Measurements from ENCODE around the gene ARHGAP18. TPM values are rescaled to one million over a fixed set of nuclear protein-coding genes. Genes with fewer than 3 reads are reported as not detected.
A peak's percentile ranks its signal among the peaks of the same experiment; 100 is the strongest.

Gene ARHGAP18
- total RNA-seq, 1 experiment from 2014 or later: 32.0 TPM

DNA sequence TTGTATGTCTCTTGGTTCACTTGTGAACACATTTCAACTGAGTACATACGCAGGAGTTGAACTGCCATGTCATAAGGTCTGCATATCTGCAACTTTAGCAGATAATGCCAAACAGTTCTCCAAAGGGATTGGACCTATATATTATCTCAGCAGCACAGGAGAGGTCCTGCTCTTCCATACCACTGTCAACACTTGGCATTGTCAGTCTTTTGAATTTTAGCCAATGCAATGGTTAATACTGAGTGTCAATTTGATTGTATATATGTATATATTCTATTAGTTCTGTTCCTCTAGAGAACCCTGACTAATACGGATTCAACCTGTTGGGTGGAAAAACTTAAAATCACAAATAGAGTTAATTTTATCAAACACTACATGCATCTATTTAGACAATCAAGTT, 26.1 kb upstream of the ARHGAP18 start:
- H3K27me3 ChIP-seq (replicated peaks): no peaks in the 10 kb centered on the region
- no peaks in the 10 kb centered on the region for H3K4me1 ChIP-seq (replicated peaks)
- no peaks in the 10 kb centered on the region for H3K9me3 ChIP-seq (replicated peaks)
- DNase-seq (ENCODE audit: low read depth in 1 of 2, low spot score in 2 of 2): no peak
- H3K27ac ChIP-seq: no peak overlapping the region
- no peaks in the 10 kb centered on the region for H3K36me3 ChIP-seq
- H3K4me3 ChIP-seq: no peak overlapping the region

DNA sequence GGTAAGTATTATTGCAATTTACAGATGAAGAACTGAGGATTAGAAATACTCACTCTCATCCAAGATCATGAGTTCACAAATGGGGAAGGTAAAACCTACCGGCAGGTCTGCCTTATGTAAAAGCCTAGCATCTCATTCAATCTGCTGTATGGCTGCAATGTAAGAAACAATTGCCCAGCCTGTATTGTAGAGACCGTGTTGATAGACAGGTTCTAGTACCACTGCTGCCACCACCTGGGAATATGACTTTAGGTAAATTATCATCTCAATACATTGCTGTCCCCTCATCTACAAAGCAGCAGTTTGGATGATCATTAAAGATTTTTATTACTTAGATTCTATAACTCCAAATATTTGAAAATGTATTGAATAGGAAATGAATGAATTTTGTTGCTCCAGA, 23.3 kb upstream of the ARHGAP18 start:
- Histone ChIP-seq H3K4me1 (replicated peaks) (0 out of 2 replicates have a peak, but pooled peaks cover 4% of the 10 kb centered on the region), H3K4me3 (no peak overlapping the region), H3K36me3 (no peaks in the 10 kb centered on the region), H3K9me3 (replicated peaks) (no peaks in the 10 kb centered on the region), H3K27ac (no peak overlapping the region), H3K27me3 (replicated peaks) (no peaks in the 10 kb centered on the region)
- DNase-seq (ENCODE audit: low read depth in 1 of 2, low spot score in 2 of 2): no peak

DNA sequence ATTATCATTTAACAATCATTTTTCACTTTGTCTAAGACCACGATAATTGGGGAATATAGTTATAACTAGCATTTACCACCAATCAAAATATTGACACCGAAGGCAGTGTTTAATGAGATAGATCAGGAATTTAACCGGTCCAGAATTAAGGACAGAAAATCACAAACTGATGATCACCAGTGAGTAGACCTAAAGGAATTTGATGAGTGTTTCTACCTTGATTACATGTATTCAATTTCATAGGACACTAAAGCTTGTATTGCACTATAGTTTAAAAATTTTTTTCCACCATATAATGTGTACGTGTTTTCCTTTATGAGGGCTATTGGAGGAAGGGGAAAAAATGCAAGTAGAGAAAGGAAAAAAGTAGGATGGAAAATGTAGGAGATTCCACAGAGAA, 22.6 kb upstream of the ARHGAP18 start:
- DNase-seq (ENCODE audit: low read depth in 1 of 2, low spot score in 2 of 2): no peak
- no peak overlapping the region for H3K4me3 ChIP-seq
- H3K4me1 ChIP-seq (replicated peaks): 0 out of 2 replicates have a peak, but pooled peaks cover 4% of the 10 kb centered on the region

GRCh38 chr6:129732034-129732433, 22.1 kb upstream of the ARHGAP18 start:
- no peaks in the 10 kb centered on the region for H3K27me3 ChIP-seq (replicated peaks)
- no peak overlapping the region for H3K4me3 ChIP-seq
- H3K9me3 ChIP-seq (replicated peaks): no peaks in the 10 kb centered on the region
- DNase-seq (ENCODE audit: low read depth in 1 of 2, low spot score in 2 of 2): no peak
- no peak overlapping the region for H3K27ac ChIP-seq
- H3K36me3 ChIP-seq: no peaks in the 10 kb centered on the region
- 0 out of 2 replicates have a peak, but pooled peaks cover 4% of the 10 kb centered on the region for H3K4me1 ChIP-seq (replicated peaks)

More for the DNA sequence above, 22.6 kb upstream of the ARHGAP18 start:
- no peaks in the 10 kb centered on the region for H3K36me3 ChIP-seq
- H3K9me3 ChIP-seq (replicated peaks): no peaks in the 10 kb centered on the region
- H3K27me3 ChIP-seq (replicated peaks): no peaks in the 10 kb centered on the region
- no peak overlapping the region for H3K27ac ChIP-seq

DNA sequence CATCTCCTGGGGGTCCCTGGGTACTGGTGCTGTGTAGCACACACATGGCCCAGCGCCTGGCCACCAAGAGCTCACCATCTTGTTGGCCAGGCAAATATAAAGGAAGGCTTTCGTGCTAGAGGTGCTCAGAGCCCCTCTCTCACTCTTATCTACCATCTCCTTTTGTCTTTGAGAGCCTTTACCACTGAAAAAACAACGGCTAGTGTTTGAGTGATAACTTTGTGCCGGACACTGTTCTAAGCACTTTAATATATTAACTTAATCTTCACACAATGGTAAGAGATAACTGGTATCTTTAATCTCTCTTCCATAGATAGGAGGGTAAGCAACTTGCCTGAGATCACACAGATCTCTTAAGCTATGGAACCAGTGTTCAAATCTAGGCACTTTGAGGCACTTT, 21.5 kb upstream of the ARHGAP18 start:
- Histone ChIP-seq H3K27ac (no peak overlapping the region), H3K4me3 (no peak overlapping the region), H3K27me3 (replicated peaks) (no peaks in the 10 kb centered on the region), H3K36me3 (no peaks in the 10 kb centered on the region), H3K9me3 (replicated peaks) (no peaks in the 10 kb centered on the region), H3K4me1 (replicated peaks) (0 out of 2 replicates have a peak, but pooled peaks cover 4% of the 10 kb centered on the region)
- DNase-seq (ENCODE audit: low read depth in 1 of 2, low spot score in 2 of 2): no peak

- Histone ChIP-seq H3K27ac (no peak overlapping the region), H3K4me1 (replicated peaks) (0 out of 2 replicates have a peak, but pooled peaks cover 4% of the 10 kb centered on the region), H3K9me3 (replicated peaks) (no peaks in the 10 kb centered on the region), H3K4me3 (no peak overlapping the region), H3K36me3 (no peaks in the 10 kb centered on the region), H3K27me3 (replicated peaks) (no peaks in the 10 kb centered on the region)
- peak in 1 of 2 experiments; percentile 50 for DNase-seq (ENCODE audit: low read depth in 1 of 2, low spot score in 2 of 2)
These were observed 20.6 kb upstream of the ARHGAP18 start for GRCh38 chr6:129730477-129731165.

- Histone ChIP-seq H3K4me3 (no peak overlapping the region), H3K27me3 (replicated peaks) (no peaks in the 10 kb centered on the region), H3K27ac (no peak overlapping the region), H3K4me1 (replicated peaks) (0 out of 2 replicates have a peak, but pooled peaks cover 4% of the 10 kb centered on the region), H3K36me3 (no peaks in the 10 kb centered on the region), H3K9me3 (replicated peaks) (no peaks in the 10 kb centered on the region)
- DNase-seq (ENCODE audit: low read depth in 1 of 2, low spot score in 2 of 2): no peak
These were observed 16.7 kb upstream of the ARHGAP18 start for GRCh38 chr6:129726650-129727049.

GRCh38 chr6:129725341-129725740, 15.4 kb upstream of the ARHGAP18 start:
- H3K9me3 ChIP-seq (replicated peaks): no peaks in the 10 kb centered on the region
- no peak overlapping the region for H3K27ac ChIP-seq
- no peak overlapping the region for H3K4me3 ChIP-seq
- H3K4me1 ChIP-seq (replicated peaks): no peaks in the 10 kb centered on the region
- no peak for DNase-seq (ENCODE audit: low read depth in 1 of 2, low spot score in 2 of 2)
- no peaks in the 10 kb centered on the region for H3K36me3 ChIP-seq
- no peaks in the 10 kb centered on the region for H3K27me3 ChIP-seq (replicated peaks)

- H3K9me3 ChIP-seq (replicated peaks): no peaks in the 10 kb centered on the region
- no peak overlapping the region for H3K27ac ChIP-seq
- DNase-seq (ENCODE audit: low read depth in 1 of 2, low spot score in 2 of 2): no peak
- peaks cover 5% of the 10 kb centered on the region; the same call in 1 of the 2 replicates for H3K4me1 ChIP-seq (replicated peaks)
- H3K27me3 ChIP-seq (replicated peaks): no peaks in the 10 kb centered on the region; the same call in 1 of the 2 replicates
- no peak overlapping the region for H3K4me3 ChIP-seq
- H3K36me3 ChIP-seq: no peaks in the 10 kb centered on the region
These were observed 9.7 kb upstream of the ARHGAP18 start for GRCh38 chr6:129719692-129720091.

DNA sequence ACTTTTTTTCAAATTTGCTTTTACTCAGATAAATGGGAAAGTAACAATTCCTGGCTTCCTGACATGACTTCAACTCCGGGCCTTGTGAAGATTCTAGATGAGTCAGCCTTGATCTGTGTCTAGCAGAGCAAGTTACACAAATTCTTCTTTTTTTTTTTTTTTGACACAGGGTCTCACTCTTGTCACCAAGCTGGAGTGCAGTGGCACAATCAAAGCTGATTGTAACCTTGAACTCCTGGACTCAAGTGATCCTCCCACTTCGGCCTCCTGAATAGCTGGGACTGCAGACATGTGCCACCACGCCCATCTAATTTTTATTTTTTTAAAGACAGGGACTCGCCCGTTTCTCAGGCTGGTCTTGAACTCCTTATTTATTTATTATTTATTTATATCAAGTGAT, 7.3 kb upstream of the ARHGAP18 start:
- H3K4me3 ChIP-seq: no peak overlapping the region

DNA sequence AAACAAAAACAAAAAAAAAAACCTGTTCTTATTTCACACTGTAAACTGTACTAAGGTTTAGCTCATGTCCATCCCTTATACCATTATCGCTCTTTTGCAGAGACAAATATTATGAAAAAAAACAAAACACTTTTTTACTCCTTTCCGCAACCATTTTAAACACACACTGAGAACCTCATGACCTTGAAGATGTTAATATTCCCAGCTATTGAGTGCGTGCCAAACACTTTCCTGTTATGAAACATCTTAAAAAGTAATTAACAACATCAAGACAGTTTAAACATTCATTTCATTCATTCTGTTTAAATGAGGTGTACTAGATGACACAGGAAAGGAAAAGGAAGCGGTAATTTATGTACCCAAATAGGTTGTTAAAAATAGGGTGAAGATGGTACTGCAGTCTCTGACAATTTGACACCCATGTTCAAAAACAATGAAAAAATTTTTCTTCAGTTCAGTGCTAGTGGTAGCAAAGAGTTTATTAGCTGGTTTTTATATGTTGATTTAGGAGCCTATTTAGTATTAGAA, 3.9 kb upstream of the ARHGAP18 start:
- DNase-seq (ENCODE audit: low read depth in 1 of 2, low spot score in 2 of 2): no peak
- Histone ChIP-seq H3K27me3 (replicated peaks) (no peaks in the 10 kb centered on the region; the same call in 1 of the 2 replicates), H3K4me3 (no peak overlapping the region)

More for the DNA sequence above, 7.3 kb upstream of the ARHGAP18 start:
- Histone ChIP-seq H3K27ac (no peak overlapping the region), H3K9me3 (replicated peaks) (no peaks in the 10 kb centered on the region), H3K27me3 (replicated peaks) (no peaks in the 10 kb centered on the region; the same call in 1 of the 2 replicates), H3K4me1 (replicated peaks) (peaks cover 5% of the 10 kb centered on the region; the same call in 1 of the 2 replicates), H3K36me3 (no peaks in the 10 kb centered on the region)
- peak in 1 of 2 experiments; percentile 40 for DNase-seq (ENCODE audit: low read depth in 1 of 2, low spot score in 2 of 2)

DNA sequence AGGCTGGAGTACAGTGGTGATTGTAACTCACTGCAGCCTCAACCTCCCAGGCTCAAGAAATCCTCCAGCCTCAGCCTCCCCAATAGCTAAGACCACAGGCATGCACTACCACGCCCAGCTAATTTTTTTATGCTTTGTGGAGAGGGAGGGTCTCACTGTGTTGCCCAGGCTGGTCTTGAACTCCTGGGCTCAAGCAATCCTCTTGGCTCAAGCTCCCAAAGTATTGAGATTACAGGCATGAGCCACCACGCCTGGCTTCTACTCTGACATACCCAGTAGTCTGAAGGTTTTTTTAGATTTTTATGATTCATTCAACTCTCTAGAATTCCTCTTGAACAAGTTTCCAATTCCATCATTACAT, 1.3 kb upstream of the ARHGAP18 start:
- no peak for DNase-seq (ENCODE audit: low read depth in 1 of 2, low spot score in 2 of 2)
- H3K4me1 ChIP-seq (replicated peaks): peaks cover 20% of the 10 kb centered on the region
- no peaks in the 10 kb centered on the region; the same call in 1 of the 2 replicates for H3K9me3 ChIP-seq (replicated peaks)
- H3K27ac ChIP-seq: no peak overlapping the region
- H3K27me3 ChIP-seq (replicated peaks): no peaks in the 10 kb centered on the region
- H3K36me3 ChIP-seq: peaks cover 3% of the 10 kb centered on the region; the same call in 1 of the 2 replicates
- H3K4me3 ChIP-seq: no peak overlapping the region

More for the DNA sequence above, 3.9 kb upstream of the ARHGAP18 start:
- no peaks in the 10 kb centered on the region for H3K36me3 ChIP-seq
- no peak overlapping the region for H3K27ac ChIP-seq
- H3K9me3 ChIP-seq (replicated peaks): no peaks in the 10 kb centered on the region
- peaks cover 12% of the 10 kb centered on the region for H3K4me1 ChIP-seq (replicated peaks)

DNA sequence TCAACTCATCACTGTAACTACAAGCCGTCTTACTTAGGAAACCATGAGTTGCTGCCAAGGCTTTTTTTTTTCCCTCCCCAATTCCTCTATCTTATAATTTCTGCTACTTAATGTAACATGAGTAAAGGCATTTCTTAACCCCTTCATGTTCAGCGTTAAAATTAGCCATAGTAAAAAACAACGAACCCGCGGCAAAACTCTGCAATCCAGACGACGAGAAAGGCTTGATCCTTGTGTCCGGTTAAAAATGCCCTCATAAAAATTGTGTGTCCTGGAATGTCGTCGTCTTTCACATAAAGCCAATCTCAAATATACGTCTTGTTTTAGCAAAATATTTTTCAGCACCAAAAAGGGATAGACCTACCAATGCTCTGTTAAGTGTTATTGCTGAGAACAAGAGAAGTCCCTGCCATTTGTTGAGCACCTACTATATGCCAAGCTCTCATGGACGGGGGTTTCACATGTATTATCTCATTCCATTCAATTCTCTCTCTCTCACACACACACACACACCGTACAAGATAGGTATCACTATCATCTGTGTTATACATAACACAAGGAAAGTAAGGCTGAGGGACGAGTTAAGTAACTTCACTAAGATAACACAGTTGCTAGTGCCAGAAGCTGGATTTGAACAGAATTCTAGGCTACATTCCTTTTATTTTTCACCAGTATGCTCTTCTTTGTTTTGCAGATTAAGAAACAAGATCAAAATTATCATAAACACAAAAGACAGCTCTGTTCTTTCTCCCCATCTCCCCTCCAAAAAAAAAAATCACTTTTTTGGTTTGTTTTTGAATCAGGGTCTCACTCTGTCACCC, 683 bp upstream of the ARHGAP18 start:
- Histone ChIP-seq H3K4me1 (replicated peaks) (peaks cover 20% of the 10 kb centered on the region), H3K27me3 (replicated peaks) (no peaks in the 10 kb centered on the region), H3K4me3 (peak overlapping the region; percentile 46), H3K27ac (peak overlapping the region; percentile 32), H3K36me3 (peaks cover 7% of the 10 kb centered on the region; the same call in 1 of the 2 replicates), H3K9me3 (replicated peaks) (no peaks in the 10 kb centered on the region; the same call in 1 of the 2 replicates)
- peak in 1 of 2 experiments; percentile 19 for DNase-seq (ENCODE audit: low read depth in 1 of 2, low spot score in 2 of 2)

All from SJSA1 (cell line).